Kidney epithelial cell (primary cell): ENCODE results near the gene GAREM1. TPM values are rescaled to one million over a fixed set of nuclear protein-coding genes. Genes with fewer than 3 reads are reported as not detected.

ENCODE experiments used
- DNase-seq: peaks from one replicate; pipeline ENCODE4 v3.0.0-alpha.2; 2010; ENCODE audit warnings: low read depth
- H3K27me3 ChIP-seq: 2 replicates; pipeline ENCODE4 v1.6.0; 2011; ENCODE audit warnings: low read length; ENCODE audit not compliant: control insufficient read depth, insufficient read depth
- H3K36me3 ChIP-seq: 2 replicates; pipeline ENCODE4 v1.5.1; 2011; ENCODE audit warnings: low read length; ENCODE audit not compliant: control insufficient read depth, insufficient read depth
- H3K4me3 ChIP-seq: 2 replicates; pipeline ENCODE4 v1.5.1; 2011; ENCODE audit warnings: low read depth, mild to moderate bottlenecking, control low read depth, low read length
- total RNA-seq: library from RNA; depleted of rRNA; stranded (reverse); fragments of >200 nt; gene quantifications from 2 replicates; pipeline ENCODE4 v1.2.3, GENCODE V29; 2015
- TF ChIP-seq, protein P1 (sequence below): IDR thresholded peaks from 2 replicates; pipeline ENCODE4 v1.5.1; 2011; ENCODE audit warnings: mild to moderate bottlenecking, moderate library complexity, low read length, control low read depth, inconsistent platforms; ENCODE audit not compliant: insufficient read depth, poor library complexity, severe bottlenecking

The GAREM1 gene
- total RNA-seq, 1 donor from 2014 or later, result 2.9 TPM

DNA sequence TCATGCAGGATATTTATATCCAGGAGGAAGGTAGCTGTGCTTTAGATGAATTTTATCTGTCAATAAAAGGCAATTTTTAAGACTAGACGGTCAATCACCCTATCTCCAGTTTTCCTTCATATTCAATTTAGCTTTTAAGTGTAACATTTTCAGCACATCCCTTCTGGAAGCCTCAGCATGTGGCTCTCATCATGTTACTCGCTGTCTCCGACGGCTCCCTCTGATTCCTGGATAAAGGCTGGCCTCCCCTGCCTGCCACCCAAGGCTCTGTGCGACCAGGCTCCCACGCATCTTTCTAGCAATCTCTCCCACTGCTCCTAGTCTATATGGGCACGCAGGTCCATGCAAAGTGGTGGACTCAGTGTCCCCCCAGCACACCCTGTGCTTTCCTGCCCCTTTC, 196.4 kb downstream of the GAREM1 start:
- TF ChIP-seq, protein P1, sequence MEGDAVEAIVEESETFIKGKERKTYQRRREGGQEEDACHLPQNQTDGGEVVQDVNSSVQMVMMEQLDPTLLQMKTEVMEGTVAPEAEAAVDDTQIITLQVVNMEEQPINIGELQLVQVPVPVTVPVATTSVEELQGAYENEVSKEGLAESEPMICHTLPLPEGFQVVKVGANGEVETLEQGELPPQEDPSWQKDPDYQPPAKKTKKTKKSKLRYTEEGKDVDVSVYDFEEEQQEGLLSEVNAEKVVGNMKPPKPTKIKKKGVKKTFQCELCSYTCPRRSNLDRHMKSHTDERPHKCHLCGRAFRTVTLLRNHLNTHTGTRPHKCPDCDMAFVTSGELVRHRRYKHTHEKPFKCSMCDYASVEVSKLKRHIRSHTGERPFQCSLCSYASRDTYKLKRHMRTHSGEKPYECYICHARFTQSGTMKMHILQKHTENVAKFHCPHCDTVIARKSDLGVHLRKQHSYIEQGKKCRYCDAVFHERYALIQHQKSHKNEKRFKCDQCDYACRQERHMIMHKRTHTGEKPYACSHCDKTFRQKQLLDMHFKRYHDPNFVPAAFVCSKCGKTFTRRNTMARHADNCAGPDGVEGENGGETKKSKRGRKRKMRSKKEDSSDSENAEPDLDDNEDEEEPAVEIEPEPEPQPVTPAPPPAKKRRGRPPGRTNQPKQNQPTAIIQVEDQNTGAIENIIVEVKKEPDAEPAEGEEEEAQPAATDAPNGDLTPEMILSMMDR, result no peak
- H3K27me3 ChIP-seq, result no peaks in the 10 kb centered on the region
- H3K4me3 ChIP-seq, result no peak overlapping the region
- DNase-seq, result no peak
- H3K36me3 ChIP-seq, result no peaks in the 10 kb centered on the region

DNA sequence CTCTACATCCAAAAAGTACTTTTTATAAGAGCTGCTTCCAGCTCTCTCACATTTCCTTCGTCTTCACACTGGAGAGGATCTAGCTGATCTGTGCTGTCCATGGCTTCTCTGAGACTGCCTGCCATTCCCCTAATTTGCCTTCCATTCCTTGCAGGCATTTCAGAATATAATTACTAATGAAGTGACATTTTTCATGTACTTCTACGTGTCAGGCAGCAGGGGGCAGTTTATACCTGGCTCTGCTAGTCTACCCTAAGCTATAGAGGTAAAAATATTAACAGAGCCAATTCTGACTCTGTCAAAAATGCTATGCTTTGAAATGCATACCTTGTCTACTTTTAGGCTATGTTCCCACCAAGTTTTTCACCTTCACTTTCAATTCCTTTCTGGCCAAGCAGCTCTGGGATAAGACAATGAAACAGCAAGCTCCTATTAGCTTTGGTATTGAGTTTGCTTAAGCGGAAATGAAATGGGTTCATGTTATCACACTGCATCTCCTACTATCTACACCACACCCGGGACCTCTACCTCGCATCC, 198.9 kb downstream of the GAREM1 start:
- no peaks in the 10 kb centered on the region for H3K27me3 ChIP-seq
- DNase-seq, result no peak
- no peak overlapping the region for H3K4me3 ChIP-seq
- no peaks in the 10 kb centered on the region for H3K36me3 ChIP-seq
- TF ChIP-seq, protein P1, result peak; percentile 70

- Histone ChIP-seq H3K36me3 (no peaks in the 10 kb centered on the region), H3K4me3 (no peak overlapping the region), H3K27me3 (no peaks in the 10 kb centered on the region)
- TF ChIP-seq, protein P1, result no peak
- no peak for DNase-seq
Observed at GRCh38 chr18:32270341-32270740, 200.3 kb downstream of the GAREM1 start.

GRCh38 chr18:32267463-32267862, 203.2 kb downstream of the GAREM1 start:
- Histone ChIP-seq H3K36me3 (no peaks in the 10 kb centered on the region), H3K4me3 (no peak overlapping the region), H3K27me3 (no peaks in the 10 kb centered on the region)
- TF ChIP-seq, protein P1, result no peak
- DNase-seq, result no peak

DNA sequence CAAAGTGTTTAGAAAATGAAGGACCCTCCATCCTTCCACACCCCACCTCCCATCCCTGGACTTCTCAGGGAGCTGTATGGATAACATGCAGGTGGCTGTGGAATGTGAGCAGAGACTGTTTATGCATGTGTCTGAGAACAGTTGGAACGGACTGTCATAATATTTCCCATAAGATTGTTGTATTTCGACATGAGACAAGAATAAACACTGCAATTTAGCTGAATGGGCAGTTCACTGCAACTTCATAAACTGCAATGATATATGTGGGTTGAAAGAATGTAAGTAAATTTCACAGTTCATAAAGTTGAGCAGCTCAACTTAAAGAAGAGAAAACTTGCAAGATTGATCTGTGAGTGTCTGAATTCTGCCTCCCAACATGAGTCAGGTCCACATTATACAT, 206.3 kb downstream of the GAREM1 start:
- no peak for DNase-seq
- Histone ChIP-seq H3K4me3 (no peak overlapping the region), H3K27me3 (no peaks in the 10 kb centered on the region), H3K36me3 (no peaks in the 10 kb centered on the region)
- TF ChIP-seq, protein P1, result no peak

DNA sequence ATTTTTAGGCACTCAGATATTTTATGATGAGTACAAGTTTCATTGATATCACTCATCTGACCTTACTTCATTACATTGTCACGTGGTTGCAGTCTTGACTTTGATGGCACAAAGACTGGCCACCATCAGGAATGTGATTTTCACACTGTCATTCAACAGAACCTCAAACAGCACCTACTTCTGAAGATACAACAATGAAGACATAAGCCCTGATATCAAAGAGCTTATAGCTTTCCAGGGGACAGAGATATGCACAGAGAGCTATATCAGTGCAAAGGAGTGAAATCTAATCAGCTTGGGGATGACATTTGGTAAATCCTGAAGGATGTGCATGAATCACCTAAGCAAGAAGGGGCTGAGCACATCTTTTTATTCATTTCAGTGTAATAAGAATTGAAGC, 208.6 kb downstream of the GAREM1 start:
- H3K4me3 ChIP-seq, result no peak overlapping the region
- DNase-seq, result no peak
- H3K36me3 ChIP-seq, result no peaks in the 10 kb centered on the region
- TF ChIP-seq, protein P1, result no peak
- H3K27me3 ChIP-seq, result no peaks in the 10 kb centered on the region
